Measurements from ENCODE around the gene DEPP1. TPM values are rescaled to one million over a fixed set of nuclear protein-coding genes. Genes with fewer than 3 reads are reported as not detected.

Gene DEPP1
- total and polyA plus RNA-seq, 2 of the 13 experiments (the other 11 are each of a cell fraction or from before 2014, with no cell fraction given), result 14.8 to 270 TPM

GRCh38 chr10:44974082-44974627 is 4.5 kb downstream of the DEPP1 start:
- H3K36me3 ChIP-seq (replicated peaks in 1 of 2; ENCODE audit: control insufficient read depth in 1 of 2, insufficient read depth in 2 of 2, low read length in 2 of 2), result peaks cover 14 to 54% of the 10 kb centered on the region in 2 experiments; a peak in 4 of 5 replicates
- ChIA-PET POLR2A (interaction anchor here (0.8 to 10.2 kb wide), 3 partner anchors 11 to 39 kb away, joined by 4 to 407 read pairs (median 215); partner anchors contain the start of gene RASSF4), CTCF (ENCODE audit: low intra/inter-chr PET ratio, low total read pairs) (interaction anchor here (1.7 to 3.8 kb wide), 3 partner anchors 8 to 41 kb away, joined by 5 to 64 read pairs (median 8); no protein-coding TSS in a partner anchor)
- H2AFZ ChIP-seq (ENCODE audit: low read length), result no peak overlapping the region
- peak overlapping the region; percentile 53 for H3K27ac ChIP-seq (ENCODE audit: extremely low read length, insufficient read depth, low read length)
- no peaks in the 10 kb centered on the region; a peak in 1 of 5 replicates for H3K27me3 ChIP-seq (ENCODE audit: control insufficient read depth in 1 of 2, insufficient read depth in 2 of 2, low read length in 2 of 2)
- WGBS (ENCODE audit: low lambda C conversion rate), result 20% methylated on average over 1 of the region's 7 CpGs
- peaks cover 40% of the 10 kb centered on the region for H3K4me1 ChIP-seq (ENCODE audit: insufficient read depth, low read length)
- H3K9ac ChIP-seq (ENCODE audit: insufficient read depth, low read depth, low read length), result 0 out of 2 replicates have a peak overlapping the region, but pooled peaks have one; percentile 29
- H3K4me3 ChIP-seq (replicated peaks in 1 of 3; ENCODE audit: insufficient read depth in 1 of 3, low read depth in 2 of 3, low read length in 3 of 3), result no peak overlapping the region; a peak in 1 of 6 replicates
- FAIRE-seq (no peak), ATAC-seq (no peak), DNase-seq (ENCODE audit: low spot score) (no peak)
- peaks cover 32% of the 10 kb centered on the region for H3K79me2 ChIP-seq (ENCODE audit: insufficient read depth, low read length)
- H4K20me1 ChIP-seq (ENCODE audit: insufficient read depth, low read length), result peaks cover 40% of the 10 kb centered on the region
- H3K4me2 ChIP-seq (ENCODE audit: low read depth, low read length), result peak overlapping the region; percentile 30; the same call in 1 of the 2 replicates
- intact Hi-C loops (cut with micrococcal nuclease; ENCODE audit: unreplicated experiment) (loop anchor here (2.0 kb wide), 1 partner anchor 13 kb away; no protein-coding TSS in a partner anchor), in situ Hi-C loops (cut with HindIII; ENCODE audit: extremely low pct_ligation_motif_present, low pct_unique_long_range_greater_than_20kb) (loop anchor here (25.0 kb wide), 1 partner anchor 1562 kb away; the partner anchor contains the start of gene HNRNPF)
- TF ChIP-seq ZNF782 (CRISPR knock-in tag; IDR thresholded peaks at IDR 0.05; ENCODE audit: borderline replicate concordance) (0 out of 2 replicates have a peak, but pooled peaks have one; percentile 13), SSRP1 (CRISPR knock-in tag; IDR thresholded peaks at IDR 0.05) (peak; percentile 59; the same call in 1 of the 2 replicates), ZXDC (CRISPR knock-in tag; IDR thresholded peaks at IDR 0.05) (no peak), ZNF138 (CRISPR knock-in tag; IDR thresholded peaks at IDR 0.05; ENCODE audit: low read depth) (0 out of 2 replicates have a peak, but pooled peaks have one; percentile 12), NFIC (IDR thresholded peaks at IDR 0.05; ENCODE audit: low read length) (no peak), SPEN (CRISPR knock-in tag; IDR thresholded peaks at IDR 0.05; ENCODE audit: low read depth) (0 out of 2 replicates have a peak, but pooled peaks have one; percentile 11), ERF (CRISPR knock-in tag; IDR thresholded peaks at IDR 0.05) (peak; percentile 3; the same call in 1 of the 2 replicates)
- H3K9me3 ChIP-seq (ENCODE audit: low read length), result no peaks in the 10 kb centered on the region
- no TSS peak for BruUV-seq (replicated peaks)
